HUES48 (cell line): ENCODE results near the gene FOXC2.
A peak's percentile ranks its signal among the peaks of the same experiment; 100 is the strongest.

Experiments
- H3K27ac ChIP-seq: one replicate; pipeline ENCODE4 v1.7.0; 2013; ENCODE audit warnings: low read depth, low read length, inconsistent platforms
- H3K27me3 ChIP-seq: 2 replicates; pipeline ENCODE4 v1.6.1; 2013; ENCODE audit warnings: mild to moderate bottlenecking, low read length; ENCODE audit not compliant: control insufficient read depth, insufficient read depth
- H3K36me3 ChIP-seq: 2 replicates; pipeline ENCODE4 v1.6.1; 2013; ENCODE audit warnings: low read length; ENCODE audit not compliant: control insufficient read depth, insufficient read depth
- H3K4me1 ChIP-seq: 2 replicates; pipeline ENCODE4 v1.6.1; 2013; ENCODE audit warnings: mild to moderate bottlenecking, low read length; ENCODE audit not compliant: control insufficient read depth, insufficient read depth
- H3K4me3 ChIP-seq: 2 replicates; pipeline ENCODE4 v1.5.1; 2013; ENCODE audit warnings: mild to moderate bottlenecking, low read depth, low read length
- H3K9ac ChIP-seq: 2 replicates; pipeline ENCODE4 v1.6.1; 2013; ENCODE audit warnings: mild to moderate bottlenecking, low read depth, low read length, moderate library complexity
- H3K9me3 ChIP-seq: 2 replicates; pipeline ENCODE4 v1.6.1; 2013; ENCODE audit warnings: low read length; ENCODE audit not compliant: control insufficient read depth, insufficient read depth

The FOXC2 gene

GRCh38 chr16:86575095-86575685 is 8.6 kb downstream of the FOXC2 start:
- H3K36me3 ChIP-seq, result no peaks in the 10 kb centered on the region
- H3K27ac ChIP-seq, result no peak overlapping the region
- H3K27me3 ChIP-seq, result peaks cover 100% of the 10 kb centered on the region
- H3K9ac ChIP-seq, result no peak overlapping the region
- no peaks in the 10 kb centered on the region for H3K9me3 ChIP-seq
- H3K4me3 ChIP-seq, result peak overlapping the region; percentile 63
- peaks cover 58% of the 10 kb centered on the region for H3K4me1 ChIP-seq

- Histone ChIP-seq H3K27ac (no peak overlapping the region), H3K9ac (no peak overlapping the region), H3K36me3 (no peaks in the 10 kb centered on the region), H3K4me1 (peaks cover 52% of the 10 kb centered on the region), H3K4me3 (peak overlapping the region; percentile 63), H3K9me3 (no peaks in the 10 kb centered on the region), H3K27me3 (peaks cover 100% of the 10 kb centered on the region)
Observed at GRCh38 chr16:86575754-86576557, 9.3 kb downstream of the FOXC2 start.

GRCh38 chr16:86576591-86577313 is 10.1 kb downstream of the FOXC2 start:
- Histone ChIP-seq H3K4me1 (peaks cover 45% of the 10 kb centered on the region), H3K9ac (no peak overlapping the region), H3K27me3 (peaks cover 100% of the 10 kb centered on the region), H3K27ac (no peak overlapping the region), H3K9me3 (no peaks in the 10 kb centered on the region), H3K4me3 (peak overlapping the region; percentile 63), H3K36me3 (no peaks in the 10 kb centered on the region)

GRCh38 chr16:86577314-86577971 is 10.8 kb downstream of the FOXC2 start:
- Histone ChIP-seq H3K9ac (no peak overlapping the region), H3K4me1 (peaks cover 44% of the 10 kb centered on the region), H3K36me3 (no peaks in the 10 kb centered on the region), H3K4me3 (peak overlapping the region; percentile 63), H3K27ac (no peak overlapping the region), H3K27me3 (peaks cover 100% of the 10 kb centered on the region), H3K9me3 (no peaks in the 10 kb centered on the region)

GRCh38 chr16:86578061-86578599 is 11.5 kb downstream of the FOXC2 start, which contains the start of gene FOXL1:
TSS of gene FOXL1 (plus strand) at chr16:86578549. CDS start at chr16:86578724, 175 bp downstream.
- Histone ChIP-seq H3K27me3 (peaks cover 100% of the 10 kb centered on the region), H3K9ac (no peak within 1 kb of the TSS), H3K36me3 (no peaks in the 10 kb centered on the region), H3K27ac (no peak within 1 kb of the TSS), H3K9me3 (no peaks in the 10 kb centered on the region), H3K4me1 (peaks cover 37% of the 10 kb centered on the region), H3K4me3 (peak within 1 kb of the TSS; percentile 63)

GRCh38 chr16:86578611-86579267 is 12.1 kb downstream of the FOXC2 start:
- no peaks in the 10 kb centered on the region for H3K36me3 ChIP-seq
- no peak overlapping the region for H3K9ac ChIP-seq
- peak overlapping the region; percentile 54 for H3K4me3 ChIP-seq

GRCh38 chr16:86579268-86580062 is 12.8 kb downstream of the FOXC2 start:
- Histone ChIP-seq H3K36me3 (no peaks in the 10 kb centered on the region), H3K9me3 (no peaks in the 10 kb centered on the region), H3K27ac (no peak overlapping the region), H3K9ac (no peak overlapping the region), H3K4me3 (peak overlapping the region; percentile 54), H3K27me3 (peaks cover 94% of the 10 kb centered on the region), H3K4me1 (peaks cover 30% of the 10 kb centered on the region)

More at GRCh38 chr16:86578611-86579267, 12.1 kb downstream of the FOXC2 start:
- H3K27me3 ChIP-seq, result peaks cover 99% of the 10 kb centered on the region
- H3K4me1 ChIP-seq, result peaks cover 31% of the 10 kb centered on the region
- H3K27ac ChIP-seq, result no peak overlapping the region
- H3K9me3 ChIP-seq, result no peaks in the 10 kb centered on the region

- peak overlapping the region; percentile 54; the same call in 1 of the 2 replicates for H3K4me3 ChIP-seq
- no peaks in the 10 kb centered on the region for H3K9me3 ChIP-seq
- H3K36me3 ChIP-seq, result no peaks in the 10 kb centered on the region
- no peak overlapping the region for H3K9ac ChIP-seq
- peaks cover 27% of the 10 kb centered on the region for H3K4me1 ChIP-seq
- H3K27me3 ChIP-seq, result peaks cover 90% of the 10 kb centered on the region
- no peak overlapping the region for H3K27ac ChIP-seq
Observed at GRCh38 chr16:86580063-86580790, 13.6 kb downstream of the FOXC2 start.

- no peak overlapping the region for H3K9ac ChIP-seq
- no peak overlapping the region for H3K27ac ChIP-seq
- H3K36me3 ChIP-seq, result no peaks in the 10 kb centered on the region
- H3K4me1 ChIP-seq, result peaks cover 23% of the 10 kb centered on the region
- no peaks in the 10 kb centered on the region for H3K9me3 ChIP-seq
- no peak overlapping the region for H3K4me3 ChIP-seq
- peaks cover 85% of the 10 kb centered on the region for H3K27me3 ChIP-seq
Observed at GRCh38 chr16:86580791-86581170, 14.2 kb downstream of the FOXC2 start.
